NCI-H1092 (cell line): ENCODE results near the gene NEK9.
"Not testable (repeated sequence)": the region's sequence is repeated elsewhere in the genome, so short reads cannot be mapped to it uniquely, and the experiment has no call there.

Source experiments
- DNase-seq: peaks from one replicate; lab custom pipeline; 2025; lab: John Stamatoyannopoulos, UW

Gene NEK9

DNA sequence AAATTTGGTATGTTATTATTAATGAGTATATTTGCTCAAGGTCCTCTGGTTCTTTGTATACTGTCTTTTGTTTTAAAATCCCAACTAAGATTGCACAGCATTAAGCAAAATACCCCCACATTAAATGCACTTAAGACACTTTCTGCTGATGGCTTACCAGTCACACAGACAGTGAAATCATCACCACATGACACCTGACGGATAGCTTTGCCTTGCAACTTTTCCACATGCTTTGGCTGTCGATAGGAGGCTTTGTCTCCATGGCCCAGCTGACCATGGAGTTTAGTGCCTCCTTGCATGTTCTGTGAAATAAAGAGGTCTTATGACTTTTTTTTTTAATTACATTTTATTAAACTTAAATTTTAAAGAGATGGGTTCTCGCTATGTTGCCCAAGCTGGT lies 19.7 kb downstream of the NEK9 start:
- no peak for DNase-seq

DNA sequence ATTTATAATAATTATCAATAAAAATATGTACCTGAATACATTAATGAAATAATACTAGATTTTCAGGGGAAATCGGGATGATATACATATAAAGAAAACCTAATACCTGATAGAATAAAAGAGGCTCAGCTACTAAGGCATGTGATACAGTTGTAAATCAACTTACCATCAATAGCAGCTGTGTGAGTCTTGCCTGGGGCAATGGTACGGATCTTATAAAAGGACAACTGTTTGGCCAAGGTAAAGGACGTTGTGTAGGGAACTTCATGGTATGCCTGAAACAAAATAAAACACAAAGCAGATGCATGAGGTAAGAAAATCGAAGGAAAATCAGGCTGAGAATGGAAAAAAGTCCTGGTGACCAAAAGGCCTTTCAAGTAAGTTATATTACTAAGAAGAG lies 25.4 kb downstream of the NEK9 start:
- DNase-seq: no peak

DNA sequence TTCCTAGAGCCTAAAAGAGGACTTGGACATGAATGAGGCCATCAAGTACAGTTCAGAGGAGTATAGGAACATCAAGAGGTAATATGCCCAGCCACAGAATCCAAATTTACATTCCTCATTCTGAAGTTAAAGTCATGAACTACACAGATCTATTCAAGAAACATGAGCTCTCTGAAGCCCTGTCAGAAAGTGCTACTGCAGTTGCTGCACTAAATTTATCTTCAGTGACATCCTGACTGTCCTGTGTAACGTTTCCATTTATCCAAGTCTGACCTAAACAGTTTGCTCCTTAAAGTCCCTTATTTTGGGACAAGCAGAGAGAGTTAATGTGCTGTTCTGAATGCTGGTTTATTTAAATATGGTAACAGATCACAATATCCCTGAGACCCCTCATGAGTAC lies 28.2 kb downstream of the NEK9 start:
- no peak for DNase-seq

DNA sequence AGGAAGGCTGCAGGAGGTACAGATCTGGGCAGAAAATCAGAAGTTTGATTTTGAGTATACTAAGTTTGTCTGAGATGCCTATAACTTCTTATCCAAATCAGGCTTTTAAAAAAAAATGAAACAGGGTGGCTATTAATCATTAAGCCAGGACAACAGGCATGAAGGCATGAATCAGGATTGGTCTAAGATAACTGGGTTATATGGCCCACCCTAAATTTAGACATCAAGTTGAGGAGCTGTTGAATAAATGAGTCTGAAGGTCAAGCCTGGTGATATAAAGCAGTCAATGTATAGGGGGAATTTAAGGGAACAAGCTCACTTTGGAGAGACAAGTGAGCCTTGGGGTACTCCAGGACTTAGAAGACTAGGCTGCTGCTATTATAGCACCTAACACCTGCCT lies 28.6 kb downstream of the NEK9 start:
- no peak for DNase-seq

DNA sequence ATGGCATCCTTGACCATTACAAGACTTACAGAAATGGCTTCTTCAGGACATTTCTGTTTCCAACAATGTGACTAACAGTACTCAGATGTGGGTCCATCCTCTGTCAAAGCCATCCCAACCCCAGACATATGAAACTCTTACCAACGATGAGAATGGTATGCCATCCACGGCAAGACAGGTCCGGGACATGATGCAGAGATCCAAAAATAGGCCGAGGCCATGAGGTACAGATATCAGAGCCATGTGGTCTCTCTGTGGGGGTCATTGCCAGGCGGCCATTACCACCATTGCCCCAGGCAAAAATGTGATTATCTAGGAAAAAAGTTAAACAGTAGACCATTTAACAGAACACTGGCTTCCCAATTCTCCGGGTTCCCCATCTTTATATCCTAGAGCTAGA lies 29.9 kb downstream of the NEK9 start:
- DNase-seq: no peak

DNA sequence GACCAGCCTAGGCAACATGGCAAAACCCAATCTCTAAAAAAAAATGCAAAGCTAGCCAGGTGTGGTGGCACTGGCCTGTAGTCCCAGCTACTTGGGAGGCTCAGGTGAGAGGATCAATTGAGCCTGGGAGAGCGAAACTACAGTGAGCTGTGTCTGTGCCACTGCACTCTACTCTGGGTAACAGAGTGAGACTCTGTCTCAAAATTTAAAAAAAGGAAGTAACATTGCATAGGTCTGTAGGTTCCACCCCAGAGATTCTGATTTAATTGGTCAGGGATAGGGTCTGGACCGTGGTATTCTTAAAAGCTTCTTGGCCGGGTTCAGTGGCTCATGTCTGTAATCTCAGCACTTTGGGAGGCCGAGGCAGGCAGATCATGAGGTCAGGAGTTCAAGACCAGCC lies 31.2 kb downstream of the NEK9 start:
- DNase-seq: no peak

DNA sequence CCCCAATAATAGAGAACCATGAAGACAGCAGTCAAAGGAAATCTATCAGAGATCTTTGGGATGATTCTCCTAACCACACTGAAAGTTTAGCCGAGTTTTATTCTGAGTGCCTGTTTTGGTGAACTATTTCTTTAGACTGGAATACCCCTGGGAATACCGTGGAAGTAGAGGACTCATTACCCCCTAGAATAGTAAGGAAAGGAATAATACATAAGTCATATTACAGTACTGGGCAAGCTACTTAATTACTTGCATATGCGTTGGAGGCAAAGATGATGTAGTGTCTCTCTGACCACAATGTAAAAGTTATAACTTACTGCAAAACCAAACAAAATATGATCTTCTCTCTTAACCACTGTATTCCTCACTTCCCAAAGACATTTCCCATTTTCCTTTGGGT lies 32.0 kb downstream of the NEK9 start:
- DNase-seq: no peak

DNA sequence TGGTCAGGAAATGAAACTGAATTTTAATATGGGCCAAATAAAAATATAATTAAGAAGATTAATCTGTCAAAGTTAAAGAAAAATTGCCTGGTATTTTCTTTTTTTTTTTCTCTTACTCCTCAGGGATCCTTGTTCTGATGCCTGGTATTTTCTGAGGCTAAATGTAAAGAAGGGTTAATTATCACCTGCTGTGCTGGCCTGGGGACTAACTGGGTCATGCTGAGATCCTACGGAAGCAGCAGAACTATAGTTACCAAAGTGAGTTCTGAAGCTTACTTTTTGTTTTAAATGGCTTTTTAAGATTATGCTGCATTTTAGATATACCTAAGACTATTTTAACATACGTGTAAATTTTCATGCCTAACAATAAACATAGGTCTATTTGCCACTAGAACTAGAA lies 34.1 kb downstream of the NEK9 start:
- DNase-seq: no peak

DNA sequence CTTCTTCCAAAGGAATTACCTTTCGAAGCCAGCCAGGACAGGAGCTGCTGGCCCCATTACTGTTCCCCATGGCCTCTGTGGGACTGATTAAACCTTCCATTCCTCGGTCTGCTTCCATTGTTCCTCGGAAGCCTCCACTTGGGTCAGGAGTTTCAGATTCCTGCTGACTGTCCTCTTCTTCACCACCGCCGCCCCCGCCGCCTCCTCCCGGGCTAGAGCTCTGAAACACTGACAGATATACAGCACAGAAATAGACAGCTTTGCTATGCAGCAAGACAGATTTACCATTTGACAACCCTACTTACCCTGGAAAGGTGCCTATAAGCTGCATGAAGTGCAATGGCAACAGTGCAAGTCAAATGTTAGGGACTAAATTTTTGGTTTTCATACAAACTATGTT lies 35.6 kb downstream of the NEK9 start:
- DNase-seq: no peak

DNA sequence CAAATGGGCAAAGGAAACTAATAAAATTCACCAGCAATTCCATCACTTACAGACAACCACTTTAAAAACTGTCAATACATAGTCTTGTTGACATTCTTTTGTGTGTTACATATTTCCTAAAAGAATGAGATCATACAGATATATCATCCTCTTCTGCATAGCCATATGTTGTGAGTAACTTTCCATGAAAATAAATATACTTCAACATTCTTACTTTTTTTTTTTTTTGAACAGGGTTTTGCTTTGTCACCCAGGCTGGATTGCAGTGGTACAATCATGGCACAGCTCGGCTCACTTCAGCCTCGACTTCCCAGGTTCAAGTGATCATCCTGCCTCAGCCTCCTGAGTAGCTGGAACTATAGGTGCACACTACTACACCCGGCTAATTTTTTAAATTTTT lies 36.5 kb downstream of the NEK9 start:
- no peak for DNase-seq

DNA sequence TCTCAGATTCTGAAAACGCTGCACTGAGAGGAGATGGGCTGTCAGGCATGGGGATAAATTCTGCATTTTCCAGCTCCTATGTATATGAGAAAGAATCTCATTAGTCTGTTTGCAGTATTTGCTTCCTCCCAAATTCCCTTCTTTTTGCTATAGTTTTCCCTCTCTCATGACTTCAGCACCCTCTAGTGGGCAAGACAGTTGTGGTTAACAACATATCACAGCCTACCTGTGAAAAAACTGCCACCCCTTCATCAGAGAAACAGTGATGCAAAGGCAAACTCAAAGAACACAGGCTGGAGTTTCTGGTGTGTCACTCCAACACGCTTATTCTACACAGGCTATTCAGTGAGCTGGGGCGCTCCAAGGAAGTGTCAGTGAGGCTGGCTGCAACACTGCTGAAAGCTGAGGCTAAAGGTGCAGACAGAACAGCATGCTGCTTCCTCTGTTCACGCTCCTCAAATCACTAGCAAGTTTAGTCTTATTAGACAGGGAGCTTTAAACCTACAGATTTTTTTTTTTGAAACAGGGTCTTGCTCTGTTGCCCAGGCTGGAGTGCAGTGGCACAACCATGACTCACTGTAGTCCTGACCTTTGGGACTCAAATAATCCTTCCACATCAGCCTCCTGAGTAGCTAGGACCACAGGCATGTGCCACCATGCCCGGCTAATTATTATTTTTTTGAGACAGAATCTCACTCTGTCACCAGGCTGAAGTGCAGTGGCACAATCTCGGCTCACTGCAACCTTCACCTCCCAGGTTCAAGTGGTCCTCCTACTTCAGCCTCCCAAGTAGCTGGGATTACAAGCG lies 38.1 kb downstream of the NEK9 start:
- peak; percentile 28 for DNase-seq

DNA sequence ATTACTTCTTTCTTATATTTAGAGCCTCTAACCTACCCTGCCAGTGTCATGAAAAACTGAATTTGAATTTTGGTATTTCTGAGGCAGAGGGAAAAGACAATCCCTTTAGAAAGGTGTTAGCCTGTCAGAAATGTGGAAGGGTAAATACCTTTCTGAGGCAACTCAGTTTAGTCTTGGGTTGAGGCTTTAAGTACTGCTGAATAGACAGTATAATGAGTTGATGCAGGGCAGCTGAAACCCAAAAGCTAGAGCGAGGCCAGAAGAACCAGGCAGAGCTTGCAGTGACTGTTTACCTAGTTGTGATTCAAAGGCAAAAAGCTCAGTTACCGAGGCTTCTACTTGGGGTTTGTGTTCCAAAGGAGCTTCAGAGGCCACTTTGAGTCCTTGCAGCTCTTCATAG lies 38.7 kb downstream of the NEK9 start:
- no peak for DNase-seq

DNA sequence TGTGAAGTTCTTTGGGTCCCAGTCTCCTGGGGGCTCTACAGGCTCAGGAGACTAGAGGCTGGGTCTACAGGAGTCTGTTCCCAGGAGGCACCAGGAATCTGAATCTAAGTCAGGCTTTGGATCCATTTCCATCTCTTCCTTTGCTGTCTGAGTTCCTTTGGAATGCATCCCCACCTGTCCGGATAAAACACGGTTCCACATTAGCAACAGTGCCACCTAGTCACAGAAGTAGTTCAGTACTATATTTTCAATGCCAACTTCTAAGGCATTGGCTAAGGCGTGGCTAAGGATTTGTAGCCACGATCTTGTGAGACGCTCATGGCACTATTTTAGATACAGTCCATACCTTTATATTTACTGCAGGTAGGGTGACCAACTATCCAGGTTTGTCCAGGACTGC lies 42.3 kb downstream of the NEK9 start:
- no peak for DNase-seq

DNA sequence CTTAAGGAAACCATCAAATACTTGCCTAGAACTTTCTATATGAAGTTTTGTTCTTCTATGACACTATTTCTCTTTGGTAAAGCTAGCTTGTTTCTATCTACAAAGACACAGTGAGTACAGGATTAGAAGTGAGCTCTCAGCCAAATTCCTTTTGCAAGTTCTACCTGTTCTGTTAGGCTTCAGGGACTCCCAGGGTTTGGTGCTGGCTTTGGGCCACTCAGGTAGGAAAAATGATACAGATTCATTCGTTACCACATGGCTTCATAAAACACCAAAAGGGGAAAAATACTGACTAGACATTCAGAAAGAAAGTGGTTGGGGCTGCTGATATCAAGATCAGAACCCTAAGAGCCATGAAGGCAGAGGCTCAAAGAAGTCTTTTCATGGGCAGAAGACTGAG lies 43.6 kb downstream of the NEK9 start:
- no peak for DNase-seq

DNA sequence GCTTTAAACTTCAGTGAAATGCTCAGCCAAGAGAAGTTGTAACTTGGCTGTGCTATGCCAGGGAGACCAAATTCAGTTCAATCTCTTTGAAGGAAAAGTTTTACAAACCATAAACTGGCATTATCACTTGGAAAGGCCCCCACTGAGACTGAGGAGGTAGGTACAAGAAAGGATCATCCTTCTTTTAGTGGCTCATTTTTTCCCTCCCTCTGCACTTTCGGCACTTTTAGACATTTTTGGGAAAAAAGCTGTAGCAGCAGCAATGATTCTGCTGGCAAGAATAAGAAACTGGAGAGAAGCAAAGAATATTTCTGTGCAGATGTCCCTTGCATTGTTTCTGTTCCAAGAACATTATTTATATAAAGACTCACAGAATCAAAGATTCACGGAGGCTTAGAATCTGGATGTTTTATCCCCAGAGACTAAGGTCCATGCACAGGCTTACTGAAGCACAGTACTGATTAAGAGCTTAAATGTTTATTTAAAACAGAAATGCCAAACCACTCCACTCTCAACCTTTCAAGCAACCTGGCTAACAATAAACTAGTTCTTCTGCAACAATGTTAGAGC lies 45.1 kb downstream of the NEK9 start:
- DNase-seq: no peak

DNA sequence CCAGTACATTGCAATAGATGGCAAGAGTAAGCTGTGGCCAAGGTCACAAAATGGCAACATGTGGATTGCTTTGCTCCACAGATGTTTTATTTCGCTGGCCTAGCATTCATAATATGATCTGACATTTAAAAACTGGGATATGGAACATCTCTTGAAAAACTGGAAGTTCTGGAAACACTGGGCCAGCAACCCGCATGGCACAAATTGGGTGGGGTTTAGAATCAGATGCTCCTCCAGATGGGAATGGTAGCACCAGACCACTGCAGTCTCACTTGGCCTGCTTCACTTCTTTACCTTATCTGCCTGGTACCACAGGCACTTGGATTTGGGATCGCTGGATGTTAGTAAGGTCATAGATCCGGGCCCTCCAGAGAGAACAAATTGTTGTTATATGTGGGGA lies 47.3 kb downstream of the NEK9 start:
- no peak for DNase-seq

DNA sequence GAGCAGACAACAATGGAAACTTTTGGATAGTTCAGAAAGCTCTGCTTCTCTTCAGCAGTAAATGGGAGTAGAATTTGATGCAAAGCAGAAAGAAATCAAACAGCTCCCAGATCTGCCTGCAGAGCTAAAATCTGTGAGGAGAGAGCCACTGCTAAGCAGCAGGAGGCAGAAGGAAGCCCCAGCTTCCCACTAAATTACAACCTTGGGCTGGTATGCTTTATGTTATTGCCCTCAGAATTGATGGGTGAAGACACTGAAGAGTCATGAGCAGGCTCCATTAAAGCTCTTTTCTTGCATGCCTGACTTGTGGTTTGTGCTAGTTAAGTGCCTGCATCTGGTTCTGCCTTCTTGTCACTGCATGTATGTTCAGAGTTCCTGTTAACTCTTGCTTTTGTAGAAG lies 49.1 kb downstream of the NEK9 start:
- no peak for DNase-seq

DNA sequence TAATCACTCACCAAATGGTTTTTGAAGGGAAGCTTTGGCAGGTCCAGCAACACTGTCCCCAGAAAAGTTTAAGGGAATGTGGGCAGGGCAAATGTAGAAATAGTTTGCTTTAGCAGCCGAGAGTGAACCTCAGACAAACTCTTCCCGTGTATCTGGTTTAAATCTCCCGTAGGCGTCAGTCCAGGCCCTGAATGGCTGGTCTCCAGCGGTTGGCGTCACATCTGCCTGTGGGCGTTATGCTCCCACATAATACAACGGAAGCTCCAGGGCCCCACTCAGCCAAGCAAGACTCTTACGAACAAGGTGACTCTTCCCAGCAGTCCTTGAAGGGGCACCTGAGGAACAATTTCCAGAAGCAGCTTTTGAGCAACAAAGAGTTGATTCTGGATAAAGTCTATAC lies 56.5 kb downstream of the NEK9 start:
- DNase-seq: no peak

DNA sequence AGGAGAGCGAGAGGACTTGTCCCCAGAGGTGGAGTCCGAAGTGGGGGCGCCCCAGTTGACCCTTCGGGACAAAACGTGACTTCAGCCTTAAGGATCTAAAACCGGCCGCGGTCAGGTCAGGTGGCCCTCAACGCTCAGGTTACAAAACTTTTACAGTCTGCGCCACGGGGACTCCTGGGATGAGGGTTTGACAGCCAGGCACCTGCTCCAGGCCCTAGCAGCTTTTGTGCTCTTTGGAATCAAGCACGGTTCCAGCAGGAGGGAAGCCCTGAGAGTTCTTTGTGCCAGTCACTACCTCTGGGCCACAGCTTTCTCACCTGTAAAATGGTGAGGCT lies 57.1 kb downstream of the NEK9 start:
- no peak for DNase-seq

DNA sequence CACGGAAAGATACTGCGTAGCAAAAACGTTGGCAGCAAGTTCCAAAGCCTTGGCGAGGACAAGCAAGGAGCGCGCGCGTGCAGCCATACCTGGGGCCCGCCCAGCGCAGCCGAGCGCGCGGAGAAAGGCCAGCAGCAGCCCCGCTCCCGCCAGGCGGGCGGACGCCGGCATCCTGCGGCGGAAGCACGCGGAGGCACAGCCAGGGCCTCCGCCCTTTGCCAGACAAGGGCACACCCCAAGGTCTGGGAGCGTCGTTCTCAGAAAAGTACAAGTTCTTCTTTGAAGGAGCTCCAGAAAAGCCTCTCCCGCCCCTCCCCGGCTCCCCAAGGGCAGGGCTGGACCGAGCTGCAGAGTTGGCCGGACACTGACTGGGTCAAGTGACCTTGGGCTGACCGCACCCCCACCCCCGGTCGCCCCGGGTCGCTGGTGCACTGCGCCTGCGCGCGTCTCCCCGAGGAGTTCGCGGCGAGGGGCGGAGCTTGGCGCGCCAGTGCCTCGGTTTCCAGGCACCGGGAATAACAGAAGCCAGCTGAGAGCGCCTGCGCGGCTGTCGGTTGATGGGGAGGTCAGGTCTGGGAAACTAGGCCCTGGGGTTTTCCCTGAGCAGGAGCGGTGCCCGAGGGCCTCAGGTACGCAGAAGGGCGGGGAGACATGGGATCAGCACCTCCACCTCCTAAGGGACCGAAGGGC lies 57.6 kb downstream of the NEK9 start, which contains the start of gene ZC2HC1C:
ZC2HC1C (plus strand) TSS at position 521 of the 690 bp plus-strand sequence. CDS start 933 bp downstream, outside the sequence.
- DNase-seq: peak; percentile 93

DNA sequence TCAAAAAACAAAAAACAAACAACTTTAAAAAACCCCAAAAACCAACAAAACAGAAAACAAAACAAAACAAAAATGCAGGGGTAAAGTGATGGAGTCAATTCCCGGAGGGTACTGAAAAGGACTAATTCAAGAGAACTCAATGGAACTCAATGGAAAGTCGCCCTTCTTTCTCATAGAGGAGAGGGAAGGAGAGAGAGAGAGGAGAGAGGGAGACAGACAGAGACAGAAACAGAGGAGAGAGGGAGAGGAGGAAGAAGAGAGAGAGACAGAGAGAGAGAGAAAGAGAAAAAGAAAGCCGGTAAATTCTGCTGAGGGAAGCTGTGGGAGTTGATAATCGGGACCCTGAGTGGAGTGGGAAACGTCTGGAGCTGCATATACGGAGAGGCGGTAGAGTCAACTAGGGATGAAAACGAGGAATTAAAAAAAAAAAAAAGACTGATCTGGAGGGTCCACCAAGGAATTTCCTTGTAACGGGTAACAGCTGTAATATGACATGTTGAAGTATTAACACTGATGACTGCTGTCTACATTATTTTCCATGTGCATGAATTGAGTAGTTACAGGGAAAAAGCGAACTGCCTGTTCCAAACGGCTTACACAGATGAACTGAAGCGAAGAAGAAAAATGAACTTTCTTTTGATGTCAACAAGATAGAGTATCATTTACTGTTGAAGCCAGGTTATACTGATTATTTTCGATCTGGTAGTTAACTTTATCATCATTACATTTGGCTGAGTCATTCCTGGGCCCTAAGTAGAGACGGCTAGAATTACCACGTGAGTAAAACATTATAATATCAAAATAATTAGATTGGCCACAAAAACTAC lies 58.3 kb downstream of the NEK9 start:
- DNase-seq: no peak

DNA sequence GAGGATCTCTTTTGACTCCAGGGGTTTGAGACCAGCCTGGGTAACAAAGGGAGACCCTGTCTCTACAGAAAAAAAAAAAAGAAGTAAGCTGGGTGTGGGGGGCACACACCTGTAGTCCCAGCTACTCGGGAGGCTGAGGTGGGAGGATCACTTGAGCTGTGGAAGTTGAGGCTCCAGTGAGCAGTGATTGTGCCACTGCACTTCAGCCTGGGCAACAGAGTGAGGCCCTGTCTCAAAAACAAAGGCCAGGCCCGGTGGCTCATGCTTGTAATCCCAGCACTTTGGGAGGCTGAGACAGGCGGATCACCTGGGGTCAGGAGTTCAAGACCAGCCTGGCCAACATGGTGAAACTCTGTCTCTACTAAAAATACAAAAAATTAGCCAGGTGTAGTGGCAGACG lies 59.1 kb downstream of the NEK9 start:
- not testable (repeated sequence) for DNase-seq

DNA sequence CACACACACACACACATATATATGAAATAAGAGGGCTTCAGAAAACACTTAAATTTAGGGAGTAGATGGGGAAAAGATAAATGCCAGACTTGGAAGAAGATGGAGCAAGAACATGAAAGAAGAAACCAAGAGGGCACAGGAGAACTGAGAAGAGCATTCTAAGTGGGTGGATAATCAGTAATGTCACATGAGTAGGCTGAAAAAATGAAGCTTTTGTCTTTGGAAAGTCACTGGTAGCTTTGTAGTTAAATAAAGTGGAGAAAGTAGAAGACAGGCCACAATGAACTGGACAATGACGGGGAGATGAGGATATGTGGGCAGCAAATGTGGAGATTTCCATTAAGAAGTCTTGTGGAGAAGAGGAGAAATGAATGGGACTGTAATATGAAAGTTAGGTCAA lies 59.6 kb downstream of the NEK9 start:
- DNase-seq: no peak
